ENCODE data around the gene DHRS9. TPM values are rescaled to one million over a fixed set of nuclear protein-coding genes. Genes with fewer than 3 reads are reported as not detected.

The DHRS9 gene
- total and polyA plus RNA-seq, 9 of the 15 experiments (the other 6 are each of a cell fraction or from before 2014, with no cell fraction given): 0.27 to 1.7 (median 0.69) TPM

DNA sequence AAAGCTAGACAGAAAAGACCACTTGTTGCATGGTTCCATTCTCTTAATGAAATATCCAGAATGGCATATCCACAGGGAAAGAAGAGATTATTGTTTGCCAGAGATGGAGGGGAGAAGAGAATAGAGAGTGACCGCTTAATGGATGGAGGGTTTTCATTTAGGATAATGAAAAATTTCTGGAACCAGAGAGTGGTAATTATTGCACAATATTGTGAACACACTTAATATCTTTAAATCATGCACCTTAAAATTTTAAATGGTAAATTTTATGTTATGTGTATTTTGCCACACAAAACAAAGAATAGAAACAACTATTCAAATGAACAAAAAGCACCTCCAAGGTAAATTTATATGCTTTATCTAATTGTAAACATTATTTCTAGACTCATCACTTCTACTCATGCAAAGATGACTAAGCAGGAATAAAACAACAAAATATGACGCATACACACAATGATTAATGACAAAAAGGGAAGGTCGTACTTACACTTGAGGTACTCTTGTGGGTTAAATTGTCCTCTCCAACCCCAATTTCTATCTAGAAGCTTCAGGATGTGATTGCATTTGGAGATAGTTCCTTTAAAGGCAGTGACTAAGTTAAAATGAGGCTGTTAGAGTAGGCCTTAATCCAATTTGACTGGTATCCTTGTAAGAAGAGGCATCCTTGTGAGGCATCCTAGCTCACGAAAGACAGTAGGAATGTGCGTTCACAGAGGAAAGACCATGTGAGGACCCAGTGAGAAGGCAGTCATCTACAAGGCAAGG, 18.7 kb upstream of the DHRS9 start (continued):
- TF ChIP-seq, protein P1, sequence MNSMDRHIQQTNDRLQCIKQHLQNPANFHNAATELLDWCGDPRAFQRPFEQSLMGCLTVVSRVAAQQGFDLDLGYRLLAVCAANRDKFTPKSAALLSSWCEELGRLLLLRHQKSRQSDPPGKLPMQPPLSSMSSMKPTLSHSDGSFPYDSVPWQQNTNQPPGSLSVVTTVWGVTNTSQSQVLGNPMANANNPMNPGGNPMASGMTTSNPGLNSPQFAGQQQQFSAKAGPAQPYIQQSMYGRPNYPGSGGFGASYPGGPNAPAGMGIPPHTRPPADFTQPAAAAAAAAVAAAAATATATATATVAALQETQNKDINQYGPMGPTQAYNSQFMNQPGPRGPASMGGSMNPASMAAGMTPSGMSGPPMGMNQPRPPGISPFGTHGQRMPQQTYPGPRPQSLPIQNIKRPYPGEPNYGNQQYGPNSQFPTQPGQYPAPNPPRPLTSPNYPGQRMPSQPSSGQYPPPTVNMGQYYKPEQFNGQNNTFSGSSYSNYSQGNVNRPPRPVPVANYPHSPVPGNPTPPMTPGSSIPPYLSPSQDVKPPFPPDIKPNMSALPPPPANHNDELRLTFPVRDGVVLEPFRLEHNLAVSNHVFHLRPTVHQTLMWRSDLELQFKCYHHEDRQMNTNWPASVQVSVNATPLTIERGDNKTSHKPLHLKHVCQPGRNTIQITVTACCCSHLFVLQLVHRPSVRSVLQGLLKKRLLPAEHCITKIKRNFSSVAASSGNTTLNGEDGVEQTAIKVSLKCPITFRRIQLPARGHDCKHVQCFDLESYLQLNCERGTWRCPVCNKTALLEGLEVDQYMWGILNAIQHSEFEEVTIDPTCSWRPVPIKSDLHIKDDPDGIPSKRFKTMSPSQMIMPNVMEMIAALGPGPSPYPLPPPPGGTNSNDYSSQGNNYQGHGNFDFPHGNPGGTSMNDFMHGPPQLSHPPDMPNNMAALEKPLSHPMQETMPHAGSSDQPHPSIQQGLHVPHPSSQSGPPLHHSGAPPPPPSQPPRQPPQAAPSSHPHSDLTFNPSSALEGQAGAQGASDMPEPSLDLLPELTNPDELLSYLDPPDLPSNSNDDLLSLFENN (IDR thresholded peaks at IDR 0.05; ENCODE audit: low read depth in 2 of 2, low read length in 2 of 2): peak in 1 of 2 experiments; percentile 78; a peak in 1 of 4 replicates
- TF ChIP-seq ZNF253 (CRISPR knock-in tag; conservative IDR thresholded peaks at IDR 0.05) (no peak), EHMT2 (IDR thresholded peaks at IDR 0.05) (peak; percentile 83), CBX5 (IDR thresholded peaks at IDR 0.05; ENCODE audit: borderline replicate concordance, low read depth) (peak; percentile 42; the same call in 1 of the 2 replicates), SOX6 (IDR thresholded peaks at IDR 0.05) (peak; percentile 98), L3MBTL2 (IDR thresholded peaks at IDR 0.05) (peak; percentile 34; the same call in 1 of the 2 replicates), ADNP (tag; IDR thresholded peaks at IDR 0.05) (peak; percentile 83), CREM (IDR thresholded peaks at IDR 0.05; ENCODE audit: low read depth) (peak; percentile 87), ZNF695 (CRISPR knock-in tag; IDR thresholded peaks at IDR 0.05) (no peak), CTBP1 (IDR thresholded peaks at IDR 0.05; ENCODE audit: borderline replicate concordance) (peak; percentile 94), NEUROD1 (IDR thresholded peaks at IDR 0.05; ENCODE audit: borderline replicate concordance, low read depth, low read length, partially characterized antibody) (peak; percentile 44), KLF16 (IDR thresholded peaks at IDR 0.05) (peak; percentile 65)
- TF ChIP-seq, protein P2, sequence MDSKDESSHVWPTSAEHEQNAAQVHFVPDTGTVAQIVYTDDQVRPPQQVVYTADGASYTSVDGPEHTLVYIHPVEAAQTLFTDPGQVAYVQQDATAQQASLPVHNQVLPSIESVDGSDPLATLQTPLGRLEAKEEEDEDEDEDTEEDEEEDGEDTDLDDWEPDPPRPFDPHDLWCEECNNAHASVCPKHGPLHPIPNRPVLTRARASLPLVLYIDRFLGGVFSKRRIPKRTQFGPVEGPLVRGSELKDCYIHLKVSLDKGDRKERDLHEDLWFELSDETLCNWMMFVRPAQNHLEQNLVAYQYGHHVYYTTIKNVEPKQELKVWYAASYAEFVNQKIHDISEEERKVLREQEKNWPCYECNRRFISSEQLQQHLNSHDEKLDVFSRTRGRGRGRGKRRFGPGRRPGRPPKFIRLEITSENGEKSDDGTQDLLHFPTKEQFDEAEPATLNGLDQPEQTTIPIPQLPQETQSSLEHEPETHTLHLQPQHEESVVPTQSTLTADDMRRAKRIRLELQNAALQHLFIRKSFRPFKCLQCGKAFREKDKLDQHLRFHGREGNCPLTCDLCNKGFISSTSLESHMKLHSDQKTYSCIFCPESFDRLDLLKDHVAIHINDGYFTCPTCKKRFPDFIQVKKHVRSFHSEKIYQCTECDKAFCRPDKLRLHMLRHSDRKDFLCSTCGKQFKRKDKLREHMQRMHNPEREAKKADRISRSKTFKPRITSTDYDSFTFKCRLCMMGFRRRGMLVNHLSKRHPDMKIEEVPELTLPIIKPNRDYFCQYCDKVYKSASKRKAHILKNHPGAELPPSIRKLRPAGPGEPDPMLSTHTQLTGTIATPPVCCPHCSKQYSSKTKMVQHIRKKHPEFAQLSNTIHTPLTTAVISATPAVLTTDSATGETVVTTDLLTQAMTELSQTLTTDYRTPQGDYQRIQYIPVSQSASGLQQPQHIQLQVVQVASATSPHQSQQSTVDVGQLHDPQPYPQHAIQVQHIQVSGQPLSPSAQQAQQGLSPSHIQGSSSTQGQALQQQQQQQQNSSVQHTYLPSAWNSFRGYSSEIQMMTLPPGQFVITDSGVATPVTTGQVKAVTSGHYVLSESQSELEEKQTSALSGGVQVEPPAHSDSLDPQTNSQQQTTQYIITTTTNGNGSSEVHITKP (IDR thresholded peaks at IDR 0.05; ENCODE audit: partially characterized antibody): peak; percentile 69
- TF ChIP-seq, protein P3, sequence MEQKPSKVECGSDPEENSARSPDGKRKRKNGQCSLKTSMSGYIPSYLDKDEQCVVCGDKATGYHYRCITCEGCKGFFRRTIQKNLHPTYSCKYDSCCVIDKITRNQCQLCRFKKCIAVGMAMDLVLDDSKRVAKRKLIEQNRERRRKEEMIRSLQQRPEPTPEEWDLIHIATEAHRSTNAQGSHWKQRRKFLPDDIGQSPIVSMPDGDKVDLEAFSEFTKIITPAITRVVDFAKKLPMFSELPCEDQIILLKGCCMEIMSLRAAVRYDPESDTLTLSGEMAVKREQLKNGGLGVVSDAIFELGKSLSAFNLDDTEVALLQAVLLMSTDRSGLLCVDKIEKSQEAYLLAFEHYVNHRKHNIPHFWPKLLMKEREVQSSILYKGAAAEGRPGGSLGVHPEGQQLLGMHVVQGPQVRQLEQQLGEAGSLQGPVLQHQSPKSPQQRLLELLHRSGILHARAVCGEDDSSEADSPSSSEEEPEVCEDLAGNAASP (IDR thresholded peaks at IDR 0.05): no peak
- TF ChIP-seq, protein P4, sequence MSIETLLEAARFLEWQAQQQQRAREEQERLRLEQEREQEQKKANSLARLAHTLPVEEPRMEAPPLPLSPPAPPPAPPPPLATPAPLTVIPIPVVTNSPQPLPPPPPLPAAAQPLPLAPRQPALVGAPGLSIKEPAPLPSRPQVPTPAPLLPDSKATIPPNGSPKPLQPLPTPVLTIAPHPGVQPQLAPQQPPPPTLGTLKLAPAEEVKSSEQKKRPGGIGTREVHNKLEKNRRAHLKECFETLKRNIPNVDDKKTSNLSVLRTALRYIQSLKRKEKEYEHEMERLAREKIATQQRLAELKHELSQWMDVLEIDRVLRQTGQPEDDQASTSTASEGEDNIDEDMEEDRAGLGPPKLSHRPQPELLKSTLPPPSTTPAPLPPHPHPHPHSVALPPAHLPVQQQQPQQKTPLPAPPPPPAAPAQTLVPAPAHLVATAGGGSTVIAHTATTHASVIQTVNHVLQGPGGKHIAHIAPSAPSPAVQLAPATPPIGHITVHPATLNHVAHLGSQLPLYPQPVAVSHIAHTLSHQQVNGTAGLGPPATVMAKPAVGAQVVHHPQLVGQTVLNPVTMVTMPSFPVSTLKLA (conservative IDR thresholded peaks at IDR 0.05): peak in 1 of 2 experiments; percentile 59; a peak in 1 of 4 replicates
- TF ChIP-seq, protein P5, sequence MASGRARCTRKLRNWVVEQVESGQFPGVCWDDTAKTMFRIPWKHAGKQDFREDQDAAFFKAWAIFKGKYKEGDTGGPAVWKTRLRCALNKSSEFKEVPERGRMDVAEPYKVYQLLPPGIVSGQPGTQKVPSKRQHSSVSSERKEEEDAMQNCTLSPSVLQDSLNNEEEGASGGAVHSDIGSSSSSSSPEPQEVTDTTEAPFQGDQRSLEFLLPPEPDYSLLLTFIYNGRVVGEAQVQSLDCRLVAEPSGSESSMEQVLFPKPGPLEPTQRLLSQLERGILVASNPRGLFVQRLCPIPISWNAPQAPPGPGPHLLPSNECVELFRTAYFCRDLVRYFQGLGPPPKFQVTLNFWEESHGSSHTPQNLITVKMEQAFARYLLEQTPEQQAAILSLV (tag; IDR thresholded peaks at IDR 0.05): peak; percentile 91
